Mononuclear cell (primary cell): ENCODE results near the gene NAA20. TPM values are rescaled to one million over a fixed set of nuclear protein-coding genes. Genes with fewer than 3 reads are reported as not detected.
"Not testable (repeated sequence)": the region's sequence is repeated elsewhere in the genome, so short reads cannot be mapped to it uniquely, and the experiment has no call there.

ENCODE experiments used
- H3K27me3 ChIP-seq: 2 replicates; pipeline ENCODE4 v1.6.0; 2011; ENCODE audit warnings: low read length, control low read depth; ENCODE audit not compliant: insufficient read depth
- H3K4me1 ChIP-seq: 2 replicates; pipeline ENCODE4 v1.5.1; 2011; ENCODE audit warnings: mild to moderate bottlenecking, low read length, control low read depth; ENCODE audit not compliant: insufficient read depth
- H3K4me3 ChIP-seq: 2 replicates; pipeline ENCODE4 v1.5.1; 2011; ENCODE audit warnings: mild to moderate bottlenecking, low read length, moderate library complexity
- H3K9me3 ChIP-seq: 2 replicates; pipeline ENCODE4 v1.5.1; 2011; ENCODE audit warnings: low read depth, mild to moderate bottlenecking, control low read depth, low read length
- total RNA-seq: library from RNA; depleted of rRNA; stranded (reverse); fragments of >200 nt; gene quantifications from one replicate; pipeline ENCODE4 v1.2.3, GENCODE V29; 2012

Gene NAA20
- total RNA-seq, 1 donor = 18.4 TPM

GRCh38 chr20:20000211-20000968 lies 16.8 kb upstream of the NAA20 start:
- Histone ChIP-seq H3K4me3 (no peak overlapping the region), H3K4me1 (peaks cover 69% of the 10 kb centered on the region), H3K9me3 (no peaks in the 10 kb centered on the region), H3K27me3 (no peaks in the 10 kb centered on the region)

GRCh38 chr20:20002101-20002998 lies 14.8 kb upstream of the NAA20 start:
- no peaks in the 10 kb centered on the region for H3K9me3 ChIP-seq
- H3K4me1 ChIP-seq = peaks cover 57% of the 10 kb centered on the region
- H3K4me3 ChIP-seq = no peak overlapping the region
- H3K27me3 ChIP-seq = no peaks in the 10 kb centered on the region

GRCh38 chr20:20003031-20003954 lies 13.9 kb upstream of the NAA20 start:
- Histone ChIP-seq H3K27me3 (no peaks in the 10 kb centered on the region), H3K4me1 (peaks cover 60% of the 10 kb centered on the region), H3K4me3 (no peak overlapping the region), H3K9me3 (no peaks in the 10 kb centered on the region)

GRCh38 chr20:20003955-20004322 lies 13.2 kb upstream of the NAA20 start:
- not testable (repeated sequence) for H3K4me3 ChIP-seq, H3K9me3 ChIP-seq, H3K27me3 ChIP-seq
- peaks cover 64% of the 10 kb centered on the region for H3K4me1 ChIP-seq

GRCh38 chr20:20005342-20005741 lies 11.8 kb upstream of the NAA20 start:
- no peaks in the 10 kb centered on the region for H3K9me3 ChIP-seq
- H3K4me1 ChIP-seq = peaks cover 53% of the 10 kb centered on the region
- no peak overlapping the region for H3K4me3 ChIP-seq
- no peaks in the 10 kb centered on the region for H3K27me3 ChIP-seq

GRCh38 chr20:20009784-20010253 lies 7.3 kb upstream of the NAA20 start:
- no peaks in the 10 kb centered on the region for H3K9me3 ChIP-seq
- H3K4me1 ChIP-seq = peaks cover 25% of the 10 kb centered on the region
- no peaks in the 10 kb centered on the region for H3K27me3 ChIP-seq
- no peak overlapping the region for H3K4me3 ChIP-seq

- no peak overlapping the region for H3K4me3 ChIP-seq
- no peaks in the 10 kb centered on the region for H3K9me3 ChIP-seq
- H3K4me1 ChIP-seq = peaks cover 21% of the 10 kb centered on the region
- H3K27me3 ChIP-seq = no peaks in the 10 kb centered on the region
These were observed 6.3 kb upstream of the NAA20 start for GRCh38 chr20:20010639-20011500.

- Histone ChIP-seq H3K27me3 (no peaks in the 10 kb centered on the region), H3K9me3 (no peaks in the 10 kb centered on the region), H3K4me3 (no peak overlapping the region), H3K4me1 (peaks cover 30% of the 10 kb centered on the region)
These were observed 4.6 kb upstream of the NAA20 start for GRCh38 chr20:20012541-20012940.

- Histone ChIP-seq H3K27me3 (no peaks in the 10 kb centered on the region), H3K9me3 (no peaks in the 10 kb centered on the region), H3K4me1 (peaks cover 38% of the 10 kb centered on the region), H3K4me3 (no peak overlapping the region)
These were observed 2.5 kb upstream of the NAA20 start for GRCh38 chr20:20014659-20015058.

GRCh38 chr20:20017844-20018185 lies 653 bp downstream of the NAA20 start:
- peaks cover 46% of the 10 kb centered on the region for H3K4me1 ChIP-seq
- H3K27me3 ChIP-seq = no peaks in the 10 kb centered on the region
- no peaks in the 10 kb centered on the region for H3K9me3 ChIP-seq
- H3K4me3 ChIP-seq = peak overlapping the region; percentile 86

- H3K27me3 ChIP-seq = no peaks in the 10 kb centered on the region
- peak overlapping the region; percentile 86 for H3K4me3 ChIP-seq
- no peaks in the 10 kb centered on the region for H3K9me3 ChIP-seq
- peaks cover 46% of the 10 kb centered on the region for H3K4me1 ChIP-seq
These were observed 1.2 kb downstream of the NAA20 start for GRCh38 chr20:20018366-20018765.

GRCh38 chr20:20019123-20019522 lies 2.0 kb downstream of the NAA20 start:
- Histone ChIP-seq H3K27me3 (no peaks in the 10 kb centered on the region), H3K4me3 (no peak overlapping the region), H3K9me3 (no peaks in the 10 kb centered on the region), H3K4me1 (peaks cover 46% of the 10 kb centered on the region)

GRCh38 chr20:20020908-20021307 lies 3.7 kb downstream of the NAA20 start:
- Histone ChIP-seq H3K4me1 (peaks cover 46% of the 10 kb centered on the region), H3K4me3 (no peak overlapping the region), H3K9me3 (no peaks in the 10 kb centered on the region), H3K27me3 (no peaks in the 10 kb centered on the region)

GRCh38 chr20:20021835-20022234 lies 4.7 kb downstream of the NAA20 start:
- Histone ChIP-seq H3K9me3 (no peaks in the 10 kb centered on the region), H3K4me1 (peaks cover 42% of the 10 kb centered on the region), H3K4me3 (no peak overlapping the region), H3K27me3 (no peaks in the 10 kb centered on the region)
